Pancreas (tissue), 10 donors: Measurements from ENCODE around the gene XAGE2. TPM values are rescaled to one million over a fixed set of nuclear protein-coding genes. Genes with fewer than 3 reads are reported as not detected.

ENCODE experiments used
- ATAC-seq, 4 donors: fragments of 200-7000 bp; cut with Tn5 transposase; one replicate each; pipeline versions ENCODE4 v1.8.0 to v1.9.1; 2020; ENCODE audit warnings: mild to moderate bottlenecking in 4 of 4, moderate library complexity in 4 of 4
- DNase-seq, 6 donors: peaks; one replicate each; pipeline ENCODE4 v3.0.0-alpha.2; 2020
- FAIRE-seq: peaks from 2 replicates; lab custom pipeline; 2012; peaks lifted over from hg19 to GRCh38; lab: Jason Lieb, UNC
- H3K27ac ChIP-seq, 4 donors: fragments of 200-600 bp; sonication (generic); 1 replicate in 3 of 4; 2 replicates in 1 of 4; pipeline versions ENCODE4 v1.5.0 to v1.8.0; 2020
- H3K27me3 ChIP-seq, 4 donors: fragments of 200-600 bp; one replicate each; pipeline ENCODE4 v1.8.0; 2021
- H3K36me3 ChIP-seq, 3 donors: fragments of 200-600 bp; sonication (generic) in 1 of 3; one replicate each; pipeline versions ENCODE4 v1.5.0 to v1.8.0; 2020 to 2021
- H3K4me1 ChIP-seq, 3 donors: fragments of 200-600 bp; one replicate each; pipeline ENCODE4 v1.8.0; 2021
- H3K4me3 ChIP-seq, 4 donors: fragments of 200-600 bp; sonication (generic) in 2 of 4; one replicate each; pipeline versions ENCODE4 v1.5.0 to v1.8.0; 2020 to 2021
- H3K9me3 ChIP-seq, 4 donors: fragments of 200-600 bp; one replicate each; pipeline ENCODE4 v1.8.0; 2021
- WGBS, 2 donors: extraction: QIAGEN DNeasy Blood & Tissue Kit; methylation state at CpG; one replicate each; pipeline ENCODE4 v1.1.7; 2013; 5-methylcytosine and 5-hydroxymethylcytosine counted together
- intact Hi-C, 3 donors: fragments of 100-400 bp; cut with DNase I; formaldehyde crosslinking; loops; one replicate each; pipeline versions ENCODE4 v1.11.1 to v1.14.2; 2022
- polyA plus RNA-seq, 2 donors: library from polyadenylated mRNA; stranded (reverse); fragments of 200-250 nt; gene quantifications; one replicate each; pipeline ENCODE4 v1.2.3, GENCODE V29; 2013
- total RNA-seq, 6 donors: library from RNA; stranded (reverse); fragmentation: NEBNext Ultra II Directional in 4 of 6; extraction: Animal tissue kit (Norgen Biotek cat#: 25700) in 4 of 6; gene quantifications; one replicate each; pipeline versions ENCODE4 v1.2.1 to v1.2.4, GENCODE V29; 2021 to 2023
- TF ChIP-seq, protein P1 (sequence below), 4 donors: fragments of 200-600 bp; sonication (generic) in 3 of 4; IDR thresholded peaks; one replicate each; pipeline versions ENCODE4 v1.5.0 to v1.8.0; 2021; ENCODE audit warnings: antibody characterized with exemption in 4 of 4
- donor health status: healthy with polysubstance abuse.
- donor health status: DM: no; HTN: no; CAD: no; lungs with moderate emphysema.
- donor health status: DM: no; HTN: no; CAD: no.
- donor health status: control.
- donor health status: control.
- donor health status: Bipolar disorder and iron deficiency.
- donor health status: DM: yes; HTN: yes; CAD: no.
- donor health status: DM: no; HTN: no; CAD: no.
- donor health status: DM: no; HTN: no; CAD: no.
- donor health status: DM: yes; HTN: yes; CAD: no.

The XAGE2 gene
- total and polyA plus RNA-seq, 8 donors, result 0.38 to 0.59 TPM; not detected in 6

DNA sequence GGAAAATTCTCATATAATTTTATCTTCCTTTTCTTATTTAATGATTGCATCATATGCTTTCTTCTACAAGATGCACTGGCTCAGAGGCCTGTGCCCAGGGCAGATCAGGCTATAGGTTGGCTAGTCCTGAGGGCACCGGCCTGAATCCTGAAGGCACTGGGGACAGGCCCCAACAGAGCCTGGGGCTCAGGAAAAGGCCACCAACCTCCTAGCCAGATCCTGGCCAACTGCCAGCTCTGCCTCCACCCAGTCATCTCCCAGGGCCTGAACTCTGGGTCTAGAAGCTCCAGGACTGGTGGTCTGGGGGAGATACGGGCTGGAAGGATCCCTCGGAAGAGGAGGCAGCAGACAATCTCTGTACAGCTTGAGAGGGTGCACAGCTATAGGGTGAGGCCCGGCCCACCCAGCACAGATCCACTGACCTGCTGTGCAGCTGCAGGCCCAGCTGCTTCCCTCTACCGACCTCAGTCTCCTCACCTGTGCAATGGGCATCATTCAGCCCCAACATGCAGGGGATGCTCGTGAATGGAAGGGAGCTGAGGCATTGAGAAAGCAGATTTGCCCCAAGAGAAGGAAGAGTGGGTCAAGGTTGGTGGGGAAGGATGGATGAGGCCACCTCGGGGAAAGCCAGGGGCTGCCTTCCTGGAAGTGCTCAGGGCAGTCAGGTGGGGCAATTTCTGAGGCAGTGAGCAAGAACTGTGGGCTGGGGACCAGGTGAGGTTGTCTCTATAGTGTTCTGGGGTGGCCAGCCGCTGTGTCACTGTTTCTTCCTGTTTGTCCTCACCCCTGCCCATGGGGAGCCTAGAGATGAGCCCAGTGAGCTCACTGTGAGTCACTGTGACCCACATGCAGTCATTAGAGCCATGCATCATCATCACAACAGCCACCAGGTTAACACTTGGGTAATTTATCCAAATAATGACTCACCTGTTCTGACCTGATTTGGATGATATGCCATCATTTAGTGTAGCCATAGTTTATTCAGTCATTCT is 22.4 kb upstream of the XAGE2 start:
- no peak for FAIRE-seq
- ATAC-seq, result peak in 1 of 4 donors; percentile 57
- peaks cover 0 to 3% (median 0%) of the 10 kb centered on the region in 4 donors for H3K27me3 ChIP-seq
- intact Hi-C loops, result no loop called here
- DNase-seq, result peak in 2 of 6 donors; percentile 16 to 38
- no peaks in the 10 kb centered on the region for H3K9me3 ChIP-seq
- H3K4me3 ChIP-seq, result no peak overlapping the region
- no peaks in the 10 kb centered on the region for H3K4me1 ChIP-seq
- TF ChIP-seq, protein P1, sequence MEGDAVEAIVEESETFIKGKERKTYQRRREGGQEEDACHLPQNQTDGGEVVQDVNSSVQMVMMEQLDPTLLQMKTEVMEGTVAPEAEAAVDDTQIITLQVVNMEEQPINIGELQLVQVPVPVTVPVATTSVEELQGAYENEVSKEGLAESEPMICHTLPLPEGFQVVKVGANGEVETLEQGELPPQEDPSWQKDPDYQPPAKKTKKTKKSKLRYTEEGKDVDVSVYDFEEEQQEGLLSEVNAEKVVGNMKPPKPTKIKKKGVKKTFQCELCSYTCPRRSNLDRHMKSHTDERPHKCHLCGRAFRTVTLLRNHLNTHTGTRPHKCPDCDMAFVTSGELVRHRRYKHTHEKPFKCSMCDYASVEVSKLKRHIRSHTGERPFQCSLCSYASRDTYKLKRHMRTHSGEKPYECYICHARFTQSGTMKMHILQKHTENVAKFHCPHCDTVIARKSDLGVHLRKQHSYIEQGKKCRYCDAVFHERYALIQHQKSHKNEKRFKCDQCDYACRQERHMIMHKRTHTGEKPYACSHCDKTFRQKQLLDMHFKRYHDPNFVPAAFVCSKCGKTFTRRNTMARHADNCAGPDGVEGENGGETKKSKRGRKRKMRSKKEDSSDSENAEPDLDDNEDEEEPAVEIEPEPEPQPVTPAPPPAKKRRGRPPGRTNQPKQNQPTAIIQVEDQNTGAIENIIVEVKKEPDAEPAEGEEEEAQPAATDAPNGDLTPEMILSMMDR (IDR thresholded peaks at IDR 0.05), result no peak
- no peak overlapping the region for H3K27ac ChIP-seq
- 64 to 73% methylated on average over 8 of the region's 8 CpGs for WGBS, 2 donors
- no peaks in the 10 kb centered on the region for H3K36me3 ChIP-seq

GRCh38 chrX:52349681-52350080 is 19.1 kb upstream of the XAGE2 start:
- DNase-seq (no peak), ATAC-seq (no peak), FAIRE-seq (no peak)
- Histone ChIP-seq H3K4me3 (no peak overlapping the region), H3K9me3 (no peaks in the 10 kb centered on the region), H3K4me1 (no peaks in the 10 kb centered on the region), H3K36me3 (no peaks in the 10 kb centered on the region), H3K27me3 (no peaks in the 10 kb centered on the region), H3K27ac (no peak overlapping the region)
- TF ChIP-seq, protein P1 (IDR thresholded peaks at IDR 0.05), result no peak
- 71 to 73% methylated on average over 6 of the region's 6 CpGs for WGBS, 2 donors
- intact Hi-C loops, result no loop called here

DNA sequence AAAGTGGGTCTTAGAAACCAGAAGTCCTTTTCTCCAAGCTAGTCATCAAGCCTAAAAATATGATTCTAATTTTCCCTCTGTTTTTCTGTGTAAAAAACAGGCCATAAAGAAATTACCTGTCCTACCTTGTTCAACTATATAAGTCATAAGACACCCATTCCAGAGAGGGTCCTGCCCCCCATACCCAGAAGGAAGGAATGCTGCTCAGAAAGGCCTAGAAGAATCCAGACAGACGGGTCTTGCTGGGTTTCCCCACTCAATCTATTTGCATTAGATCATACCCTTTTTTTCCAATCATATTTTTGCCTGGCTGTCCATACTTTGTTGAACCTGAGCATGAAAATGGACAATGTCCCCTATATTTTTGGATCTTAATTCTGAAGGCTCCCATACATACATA is 16.3 kb upstream of the XAGE2 start:
- H3K4me1 ChIP-seq, result no peaks in the 10 kb centered on the region
- no peaks in the 10 kb centered on the region for H3K36me3 ChIP-seq
- TF ChIP-seq, protein P1 (IDR thresholded peaks at IDR 0.05), result no peak
- intact Hi-C loops, result no loop called here
- FAIRE-seq (no peak), ATAC-seq (no peak), DNase-seq (no peak)
- peaks cover 0 to 6% (median 0%) of the 10 kb centered on the region in 4 donors for H3K27me3 ChIP-seq
- WGBS, 2 donors, result 60 to 64% methylated on average over 1 of the region's 1 CpG
- H3K27ac ChIP-seq, result no peak overlapping the region
- H3K9me3 ChIP-seq, result no peaks in the 10 kb centered on the region
- H3K4me3 ChIP-seq, result no peak overlapping the region

DNA sequence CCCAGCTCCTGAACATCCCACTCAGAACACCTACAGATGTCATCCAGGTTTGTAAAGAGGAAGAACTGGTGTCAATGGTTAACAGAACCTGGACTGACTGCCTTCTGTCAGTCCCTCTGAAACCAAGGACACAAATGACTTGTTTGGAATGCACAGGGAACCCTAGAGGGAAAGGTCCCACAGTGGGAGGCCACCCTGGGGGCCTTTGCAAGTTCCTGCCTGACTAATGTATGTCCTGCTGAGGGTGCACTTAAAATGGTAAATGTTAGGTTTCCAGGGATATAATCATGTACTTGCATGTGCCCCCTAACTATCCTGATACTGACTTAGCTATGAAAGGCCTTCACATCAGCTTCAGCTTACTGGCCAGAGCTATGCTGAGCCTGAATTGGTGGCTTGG is 15.0 kb upstream of the XAGE2 start:
- ATAC-seq (no peak), DNase-seq (no peak), FAIRE-seq (no peak)
- Histone ChIP-seq H3K9me3 (no peaks in the 10 kb centered on the region), H3K36me3 (no peaks in the 10 kb centered on the region), H3K27me3 (peaks cover 0 to 14% (median 0%) of the 10 kb centered on the region in 4 donors), H3K4me3 (no peak overlapping the region), H3K4me1 (no peaks in the 10 kb centered on the region), H3K27ac (no peak overlapping the region)
- intact Hi-C loops, result no loop called here
- TF ChIP-seq, protein P1 (IDR thresholded peaks at IDR 0.05), result no peak

DNA sequence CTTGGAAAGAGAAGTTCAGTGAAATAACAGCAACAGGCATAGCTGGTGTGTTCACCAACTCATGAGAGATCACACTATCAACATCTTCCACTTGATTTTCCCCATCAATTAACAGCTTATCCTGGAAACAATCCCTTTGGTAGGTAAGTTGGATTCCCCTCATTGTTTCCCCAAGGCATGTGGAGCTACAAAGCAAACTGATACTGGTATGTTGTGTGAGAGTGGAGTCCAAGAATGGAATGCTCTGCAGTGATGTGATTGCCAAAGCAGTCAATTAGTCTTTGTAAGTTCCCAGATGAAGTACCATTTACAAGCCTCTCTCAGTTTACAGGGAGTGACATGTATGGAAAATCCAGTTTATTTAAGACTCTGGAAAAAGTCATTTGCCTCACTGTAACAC is 13.7 kb upstream of the XAGE2 start:
- Histone ChIP-seq H3K27me3 (peaks cover 0 to 19% (median 0%) of the 10 kb centered on the region in 4 donors), H3K27ac (no peak overlapping the region), H3K9me3 (no peaks in the 10 kb centered on the region), H3K36me3 (no peaks in the 10 kb centered on the region), H3K4me1 (no peaks in the 10 kb centered on the region), H3K4me3 (no peak overlapping the region)
- TF ChIP-seq, protein P1 (IDR thresholded peaks at IDR 0.05), result no peak
- intact Hi-C loops, result no loop called here
- ATAC-seq (no peak), FAIRE-seq (no peak), DNase-seq (no peak)
